Fibroblast of skin of right biceps (primary cell): ENCODE data around the gene ALX1.
"Not testable (repeated sequence)": the region's sequence is repeated elsewhere in the genome, so short reads cannot be mapped to it uniquely, and the experiment has no call there.

ENCODE experiments used
- DNase-seq: peaks from one replicate; pipeline ENCODE4 v3.0.0-alpha.2; 2013

The ALX1 gene

DNA sequence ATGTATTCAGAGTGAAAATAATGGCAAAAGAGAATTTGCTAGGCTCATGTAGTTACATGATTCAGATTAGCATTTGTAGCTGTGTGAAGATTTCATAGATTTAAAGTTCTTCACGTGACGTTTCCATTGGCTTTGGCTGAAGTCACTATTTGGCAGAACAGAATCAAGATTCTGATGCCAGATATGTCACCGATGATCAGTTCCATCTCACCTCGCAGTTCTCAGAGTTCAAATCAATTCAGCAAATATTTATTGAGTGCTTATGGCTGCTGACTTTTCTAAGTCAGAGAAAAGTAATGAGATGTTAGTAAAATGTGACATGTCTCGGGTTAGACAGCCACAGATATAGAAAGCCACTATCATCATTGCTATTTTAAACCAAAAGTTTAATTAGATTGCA, 28.4 kb downstream of the ALX1 start:
- no peak for DNase-seq

DNA sequence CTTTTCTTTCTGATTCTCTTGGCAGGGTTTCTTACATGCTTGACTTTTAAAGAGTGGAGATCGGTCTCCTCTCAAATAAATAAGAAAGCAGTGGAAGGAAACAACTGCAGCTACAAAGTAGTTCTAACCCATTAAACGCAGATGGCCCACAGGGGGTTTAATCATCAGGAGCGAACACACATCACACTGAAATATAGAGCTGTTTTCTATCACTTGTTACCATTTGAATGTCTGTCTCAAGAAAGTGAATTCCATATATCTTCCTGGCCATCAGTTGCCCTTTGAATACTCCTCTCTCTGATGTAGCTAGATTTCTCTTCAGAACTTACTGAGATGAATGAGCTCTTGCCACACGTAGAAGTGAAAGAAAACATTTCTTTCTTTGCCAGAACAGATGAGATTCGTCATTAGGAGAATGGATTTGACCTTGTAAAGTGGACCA, 29.1 kb downstream of the ALX1 start:
- no peak for DNase-seq

DNA sequence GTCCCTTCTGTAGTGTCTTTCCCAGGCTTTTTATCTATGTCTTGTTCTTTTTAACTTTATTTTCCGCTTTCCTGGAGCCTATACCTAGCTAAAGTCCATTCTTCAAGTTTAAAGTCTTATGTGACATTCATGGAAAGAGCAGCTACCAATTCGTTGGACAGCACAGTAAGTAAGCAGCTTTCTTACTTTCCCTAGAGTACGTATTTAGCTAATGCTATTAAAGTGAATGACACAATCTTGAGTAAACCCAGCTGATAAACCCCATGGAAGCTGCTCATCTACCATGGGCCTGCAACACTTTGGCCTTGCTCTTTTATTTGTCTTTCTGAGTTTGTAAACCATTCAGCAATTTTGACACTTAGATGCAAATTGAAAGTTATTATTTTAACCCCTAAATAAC, 30.0 kb downstream of the ALX1 start:
- no peak for DNase-seq

DNA sequence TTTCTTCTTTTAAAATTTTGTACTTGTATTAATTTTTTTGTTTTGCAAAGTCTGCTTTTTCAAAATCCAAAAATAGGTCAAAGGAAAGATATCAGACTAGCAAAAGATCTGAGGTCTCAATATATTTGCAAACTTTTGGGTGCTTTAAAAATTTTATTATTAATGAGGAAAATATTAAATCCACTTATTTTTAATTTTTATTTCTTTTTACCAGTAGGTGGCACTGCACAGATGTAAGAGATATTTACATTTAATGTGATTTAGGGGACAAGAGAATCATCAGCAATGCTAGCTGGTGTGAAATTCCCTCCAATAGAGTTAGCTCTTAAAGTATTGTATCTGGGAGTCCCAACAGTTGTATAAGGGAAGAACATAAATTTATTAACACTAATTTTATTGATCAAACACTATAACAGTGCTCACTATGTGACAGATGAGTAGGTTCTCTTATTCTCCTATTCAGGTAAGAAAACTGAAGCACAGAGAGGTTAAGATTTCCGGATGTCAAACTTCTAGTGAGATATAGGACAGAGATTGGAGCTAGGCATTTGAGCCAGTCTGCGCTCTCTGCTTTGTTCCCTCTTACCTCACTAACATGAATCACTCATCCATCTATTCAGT, 30.5 kb downstream of the ALX1 start:
- DNase-seq, result no peak

DNA sequence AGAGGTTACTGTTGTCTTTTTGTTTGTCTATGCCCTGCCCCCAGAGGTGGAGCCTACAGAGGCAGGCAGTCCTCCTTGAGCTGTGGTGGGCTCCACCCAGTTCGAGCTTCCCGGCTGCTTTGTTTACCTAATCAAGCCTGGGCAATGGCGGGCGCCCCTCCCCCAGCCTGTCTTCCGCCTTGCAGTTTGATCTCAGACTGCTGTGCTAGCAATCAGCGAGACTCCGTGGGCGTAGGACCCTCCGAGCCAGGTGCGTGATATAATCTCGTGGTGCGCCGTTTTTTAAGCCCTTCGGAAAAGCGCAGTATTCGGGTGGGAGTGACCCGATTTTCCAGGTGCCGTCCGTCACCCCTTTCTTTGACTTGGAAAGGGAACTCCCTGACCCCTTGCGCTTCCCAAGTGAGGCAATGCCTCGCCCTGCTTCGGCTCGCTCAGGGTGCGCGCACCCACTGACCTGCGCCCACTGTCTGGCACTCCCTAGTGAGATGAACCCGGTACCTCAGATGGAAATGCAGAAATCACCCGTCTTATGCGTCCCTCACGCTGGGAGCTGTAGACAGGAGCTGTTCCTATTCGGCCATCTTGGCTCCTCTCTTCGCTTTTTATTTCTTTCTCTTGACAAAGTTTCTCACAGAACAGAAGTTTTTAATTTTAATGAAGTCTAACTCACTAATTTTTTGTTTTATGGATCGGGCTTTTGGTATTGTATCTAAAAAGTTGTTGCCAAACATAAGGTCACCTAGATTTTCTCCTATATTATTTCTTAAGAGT, 38.0 kb downstream of the ALX1 start:
- not testable (repeated sequence) for DNase-seq

DNA sequence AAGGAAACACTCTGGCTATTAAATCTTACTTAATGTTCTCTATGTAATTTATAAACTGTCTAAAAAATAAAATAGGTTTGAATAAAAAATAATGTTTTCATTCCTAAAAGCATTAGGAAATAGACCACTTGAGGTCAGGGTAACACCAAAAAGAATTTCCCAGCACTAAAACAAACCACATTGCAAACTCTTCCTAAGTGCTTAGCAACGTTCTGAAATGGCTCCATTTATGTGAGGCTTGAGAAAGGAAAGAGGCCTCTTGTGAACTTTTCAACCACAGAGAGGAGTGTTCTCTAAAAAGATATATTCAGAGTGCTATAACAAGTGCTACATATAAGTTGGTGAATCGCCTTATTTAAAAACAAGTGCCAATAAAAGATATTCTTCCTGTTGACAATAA, 42.7 kb downstream of the ALX1 start:
- DNase-seq, result no peak

DNA sequence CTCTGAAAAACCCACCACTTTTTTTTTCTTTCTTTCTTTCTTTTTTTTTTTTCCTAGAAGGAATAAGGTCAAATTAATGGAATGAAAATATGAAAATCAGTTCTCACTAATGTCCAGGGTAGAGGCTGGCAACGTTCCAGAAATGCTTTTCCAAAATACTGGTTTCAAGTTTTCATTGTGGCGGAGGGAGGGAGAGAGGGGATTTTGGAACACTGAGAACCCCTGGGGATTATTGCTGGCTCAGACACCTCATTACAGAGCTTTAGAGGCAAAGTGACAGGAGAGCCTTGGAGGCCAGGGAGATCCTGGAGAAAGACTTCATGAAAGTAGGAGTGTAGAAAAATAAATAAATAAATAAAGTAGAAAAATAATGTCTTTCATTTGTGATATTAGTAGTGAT, 45.4 kb downstream of the ALX1 start:
- no peak for DNase-seq

DNA sequence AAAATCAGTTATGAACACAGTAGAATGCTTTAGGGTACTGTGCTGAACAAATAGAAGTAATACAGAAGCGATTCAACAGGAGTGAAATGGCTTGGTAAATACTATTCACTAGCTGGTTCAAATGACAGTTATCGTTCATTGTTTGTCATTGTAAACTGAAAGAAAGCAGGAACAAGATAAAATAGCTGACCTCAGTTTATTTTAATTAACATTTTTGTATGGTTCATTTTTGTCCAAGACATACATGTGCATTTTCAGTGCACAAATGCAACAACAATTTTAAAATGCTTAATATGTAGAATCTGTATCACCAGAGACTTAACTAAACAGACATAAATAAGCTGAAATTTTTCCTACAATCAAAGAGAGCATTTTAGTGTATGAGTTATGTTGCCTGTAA, 49.9 kb downstream of the ALX1 start:
- DNase-seq, result no peak

DNA sequence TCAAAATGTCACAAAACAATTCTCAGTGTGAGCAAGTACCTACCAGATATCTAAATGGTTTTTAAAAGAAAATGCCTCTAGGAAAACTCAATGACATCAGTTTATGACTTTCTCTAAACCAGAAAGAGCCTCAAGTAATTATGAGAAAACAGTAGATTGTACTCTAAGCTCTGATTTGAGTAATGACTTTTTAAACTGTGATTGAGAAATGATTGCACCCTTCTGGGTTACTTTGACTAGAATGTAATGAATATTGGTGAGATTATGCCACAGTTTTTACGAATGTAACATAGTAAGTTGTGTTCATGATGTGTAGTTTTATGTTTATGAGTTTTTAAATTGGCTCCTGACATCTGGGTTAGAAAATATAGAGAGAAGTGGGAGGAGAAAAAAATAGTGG, 68.8 kb downstream of the ALX1 start:
- no peak for DNase-seq

DNA sequence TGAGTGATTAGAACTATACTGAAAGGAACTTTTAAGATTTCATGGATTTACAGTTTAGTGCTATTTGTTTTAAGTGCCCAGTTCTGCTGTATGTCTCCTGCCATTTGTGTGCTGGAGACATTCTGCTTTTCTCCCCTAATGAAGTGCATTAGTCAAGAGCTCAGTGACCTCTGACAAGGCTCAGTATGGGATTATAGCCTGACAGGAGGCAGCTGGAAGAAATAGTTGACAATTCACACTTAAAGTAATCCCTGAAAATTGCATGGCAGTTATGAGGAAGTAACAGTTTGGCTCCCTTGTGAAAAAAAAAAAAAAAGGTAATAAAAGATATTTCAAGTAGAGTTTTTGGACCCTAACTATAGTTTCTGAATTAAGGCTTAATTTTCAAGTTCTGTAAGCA, 70.3 kb downstream of the ALX1 start:
- DNase-seq, result no peak
